Embryonic facial prominence (tissue), 1 donor: Measurements from ENCODE around the gene DNAL4.

Experiments
- DNase-seq: peaks from one replicate; pipeline ENCODE4 v3.0.0-alpha.2; 2016; ENCODE audit errors: extremely low spot score

The DNAL4 gene

DNA sequence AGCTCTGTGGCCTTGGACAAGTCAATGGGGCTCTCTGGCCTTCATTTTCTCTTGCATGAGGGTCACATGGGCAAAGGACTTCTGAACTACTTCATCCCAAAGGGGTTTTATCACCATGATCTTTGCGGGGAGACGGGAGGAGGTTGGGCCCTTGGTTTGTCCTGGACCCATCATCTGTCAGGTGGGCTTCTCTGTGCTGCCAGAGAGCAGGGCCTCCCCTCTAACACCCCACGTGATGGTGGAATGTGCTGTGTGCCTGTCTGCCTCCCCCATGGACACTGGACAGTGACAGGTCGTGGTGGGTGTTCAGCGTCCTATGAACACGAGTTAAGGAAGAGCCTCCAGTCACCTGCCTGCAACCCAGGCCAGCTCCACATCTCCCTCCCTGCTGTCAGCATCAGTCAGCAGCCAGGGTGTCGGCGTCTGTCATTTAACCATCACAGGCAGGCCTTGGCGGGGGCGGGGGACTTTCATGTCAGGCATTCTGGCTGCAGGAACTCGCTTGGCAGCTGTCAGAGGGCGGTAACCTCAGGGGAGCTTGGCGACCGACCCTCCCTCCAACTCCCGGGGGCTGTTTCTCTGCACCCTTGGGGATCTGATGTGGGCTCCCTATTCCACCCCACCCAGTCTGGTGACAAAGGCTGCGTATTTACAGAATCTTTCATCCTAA, 35.5 kb downstream of the DNAL4 start:
- no peak for DNase-seq

DNA sequence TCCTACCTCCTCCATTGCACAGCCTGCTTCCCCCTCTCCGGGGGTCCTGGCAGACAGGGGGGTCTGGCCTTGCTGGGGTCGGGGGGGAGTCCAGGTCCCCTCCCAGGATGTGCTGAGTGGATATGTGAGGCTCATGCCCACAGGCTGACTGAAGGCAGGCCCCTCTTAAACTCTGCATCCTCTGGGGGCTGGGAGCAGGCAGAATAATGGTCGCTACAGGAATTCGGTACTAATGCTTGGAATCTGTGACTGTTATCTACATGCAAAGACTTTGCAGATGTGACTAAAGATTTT, 36.5 kb downstream of the DNAL4 start:
- no peak for DNase-seq

DNA sequence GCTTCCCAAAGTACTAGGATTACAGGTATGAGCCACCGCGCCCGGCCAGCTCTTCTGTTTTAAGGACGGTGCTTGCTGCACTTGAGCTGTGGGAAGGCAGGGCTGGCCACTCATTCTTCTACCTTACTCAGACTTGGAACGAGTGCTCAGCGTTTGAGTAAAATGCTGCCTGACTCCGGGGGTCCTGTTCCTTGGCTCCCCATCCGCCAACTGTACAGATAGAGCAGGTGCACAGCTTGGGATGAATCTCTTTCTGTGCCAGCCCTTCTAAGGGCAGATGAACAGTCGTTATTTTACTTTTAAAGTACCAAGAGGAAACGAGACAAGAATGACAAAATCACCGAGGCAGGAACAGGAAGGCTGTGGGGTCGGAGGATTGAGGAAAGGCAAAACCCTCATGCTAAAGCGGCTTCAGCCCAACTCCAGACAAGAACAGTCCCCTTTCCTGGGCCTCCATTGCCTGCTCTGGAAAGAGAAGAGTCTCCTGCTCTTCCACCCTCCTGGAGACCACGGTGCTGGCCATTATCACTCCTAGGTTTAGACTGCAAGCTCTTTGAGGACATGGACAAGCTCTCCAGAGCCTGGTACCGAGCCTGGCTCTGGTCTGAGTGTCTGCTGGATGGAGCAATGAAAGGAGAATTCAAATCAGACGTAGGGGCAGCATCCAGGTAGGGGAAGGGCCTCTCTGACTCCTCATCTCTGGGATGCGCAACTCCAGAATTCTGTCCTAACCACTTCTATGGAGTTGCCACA, 37.1 kb downstream of the DNAL4 start:
- DNase-seq, result no peak

GRCh38 chr22:38755911-38756532, 37.9 kb downstream of the DNAL4 start, which contains the start of gene SUN2:
Gene SUN2, minus strand, starts transcription at chr22:38755998. Its CDS starts 3,370 bp downstream, at chr22:38752628.
- peak; percentile 32 for DNase-seq

- no peak for DNase-seq
These were observed 38.6 kb downstream of the DNAL4 start for GRCh38 chr22:38755155-38755910.

DNA sequence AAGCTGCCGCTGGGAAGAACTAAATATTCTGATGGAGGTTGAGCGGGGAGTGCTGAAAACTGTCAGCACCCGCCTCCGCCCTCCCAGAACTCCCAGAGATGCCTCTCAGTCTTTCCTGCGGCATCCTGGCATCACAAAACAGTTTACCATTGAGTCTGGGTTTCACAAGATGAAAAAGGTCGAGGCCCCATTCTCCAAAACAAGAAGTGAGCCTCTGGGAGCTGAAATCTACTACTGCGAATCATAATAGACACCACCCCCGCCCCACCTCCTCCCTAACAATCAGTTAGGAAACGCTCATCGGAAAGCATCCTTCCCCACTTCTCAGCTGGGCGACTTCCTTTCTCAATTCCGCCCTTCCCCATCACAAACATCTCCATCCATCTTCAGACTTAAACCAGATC, 39.2 kb downstream of the DNAL4 start:
- DNase-seq, result no peak

- no peak for DNase-seq
These were observed 39.8 kb downstream of the DNAL4 start for GRCh38 chr22:38753948-38754750.

- DNase-seq, result no peak
These were observed 42.3 kb downstream of the DNAL4 start for GRCh38 chr22:38751422-38752346.

DNA sequence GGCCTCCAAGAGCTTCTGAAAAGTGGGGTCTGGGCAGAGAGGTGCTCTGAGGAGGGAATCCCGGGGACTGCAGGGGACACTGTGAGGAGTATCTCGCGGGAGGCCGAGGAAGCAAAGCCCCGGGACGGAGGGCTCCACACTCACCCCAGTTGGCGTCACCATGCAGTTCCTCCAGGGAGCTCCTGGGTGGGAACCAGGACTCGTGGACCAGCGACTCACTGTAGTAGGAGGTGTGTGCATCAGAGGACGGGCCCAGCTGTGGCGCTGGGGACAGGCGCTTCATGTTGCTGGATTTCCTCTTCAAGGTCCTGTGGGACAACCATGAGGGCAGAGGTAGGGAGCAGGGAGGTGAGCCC, 42.9 kb downstream of the DNAL4 start:
- no peak for DNase-seq

- no peak for DNase-seq
These were observed 43.3 kb downstream of the DNAL4 start for GRCh38 chr22:38750638-38751037.

DNA sequence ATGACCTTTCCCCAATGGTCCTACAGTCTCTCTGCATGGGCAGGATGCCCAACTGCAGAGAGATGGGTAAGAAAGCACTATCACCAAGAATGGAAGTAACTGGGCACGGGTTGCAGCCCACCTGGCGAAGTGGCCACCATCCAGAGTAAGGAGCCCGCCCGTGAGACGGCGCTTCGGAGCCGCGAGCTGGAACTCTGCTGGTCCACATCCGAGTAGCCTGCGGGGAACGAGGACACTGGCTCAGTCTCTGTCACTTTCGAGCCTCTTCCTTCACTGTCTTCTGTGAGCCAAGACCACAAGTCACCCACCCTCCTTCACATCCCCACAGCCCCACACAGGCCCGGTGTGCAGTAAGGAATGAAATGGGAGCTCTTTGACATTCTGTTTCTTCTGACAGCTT, 43.8 kb downstream of the DNAL4 start:
- no peak for DNase-seq

GRCh38 chr22:38748487-38749136, 45.3 kb downstream of the DNAL4 start:
- no peak for DNase-seq

DNA sequence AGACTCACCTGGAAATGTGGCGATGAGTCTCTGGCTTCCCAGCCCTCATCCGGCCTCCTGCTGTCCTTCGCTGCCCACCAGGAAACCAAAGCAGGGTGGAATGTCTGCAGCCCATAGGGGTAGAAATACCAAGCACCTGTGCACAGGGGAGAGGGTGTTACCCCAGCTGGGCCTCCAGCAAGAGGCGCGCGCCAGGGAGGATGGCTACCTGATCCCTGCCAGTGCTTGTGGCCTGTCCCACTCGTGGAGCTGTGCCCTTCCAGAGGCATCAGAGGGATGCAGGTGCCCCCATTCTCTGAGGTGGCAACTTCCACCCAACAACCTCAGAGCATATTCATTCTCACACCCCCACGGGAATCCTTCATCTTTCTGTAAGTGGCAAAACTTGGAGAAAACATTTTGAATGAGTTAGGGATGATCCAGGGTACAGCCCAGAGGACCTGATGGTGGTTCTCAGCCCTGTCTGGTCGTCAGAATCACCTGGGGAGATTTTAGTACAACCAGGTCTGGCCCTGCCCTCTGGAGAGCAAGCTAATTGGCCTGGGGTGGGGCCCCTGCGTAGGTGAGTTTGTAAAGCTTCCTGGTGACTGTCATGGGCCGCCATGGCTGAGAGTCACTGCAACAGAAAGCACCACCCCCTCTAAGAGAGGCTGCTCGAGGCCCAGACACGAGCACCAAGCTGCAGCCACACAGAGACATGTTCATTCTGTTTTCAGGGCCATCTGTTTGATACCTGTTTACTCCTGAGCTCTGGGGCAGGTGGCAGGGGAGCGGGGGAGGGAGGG, 48.1 kb downstream of the DNAL4 start:
- no peak for DNase-seq

DNA sequence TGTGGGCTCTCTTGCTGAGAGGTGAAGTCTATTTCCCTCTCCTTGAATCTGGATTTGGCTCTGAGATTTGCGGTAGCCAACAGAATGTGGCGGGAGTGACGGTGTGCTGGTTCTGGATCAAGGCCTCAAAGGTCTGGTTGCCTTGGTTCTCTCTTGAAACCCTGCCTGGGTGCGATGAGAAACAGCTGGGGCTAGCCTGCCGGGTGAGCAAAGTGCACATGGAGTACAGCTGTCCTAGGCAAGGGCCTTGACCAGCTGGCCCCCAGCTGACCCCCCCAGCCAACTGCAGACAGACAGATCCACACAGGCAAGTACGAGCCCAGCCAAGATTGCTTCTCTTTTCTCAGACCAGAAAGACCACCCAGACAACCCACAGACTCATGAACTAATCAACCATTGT, 49.0 kb downstream of the DNAL4 start:
- no peak for DNase-seq

DNA sequence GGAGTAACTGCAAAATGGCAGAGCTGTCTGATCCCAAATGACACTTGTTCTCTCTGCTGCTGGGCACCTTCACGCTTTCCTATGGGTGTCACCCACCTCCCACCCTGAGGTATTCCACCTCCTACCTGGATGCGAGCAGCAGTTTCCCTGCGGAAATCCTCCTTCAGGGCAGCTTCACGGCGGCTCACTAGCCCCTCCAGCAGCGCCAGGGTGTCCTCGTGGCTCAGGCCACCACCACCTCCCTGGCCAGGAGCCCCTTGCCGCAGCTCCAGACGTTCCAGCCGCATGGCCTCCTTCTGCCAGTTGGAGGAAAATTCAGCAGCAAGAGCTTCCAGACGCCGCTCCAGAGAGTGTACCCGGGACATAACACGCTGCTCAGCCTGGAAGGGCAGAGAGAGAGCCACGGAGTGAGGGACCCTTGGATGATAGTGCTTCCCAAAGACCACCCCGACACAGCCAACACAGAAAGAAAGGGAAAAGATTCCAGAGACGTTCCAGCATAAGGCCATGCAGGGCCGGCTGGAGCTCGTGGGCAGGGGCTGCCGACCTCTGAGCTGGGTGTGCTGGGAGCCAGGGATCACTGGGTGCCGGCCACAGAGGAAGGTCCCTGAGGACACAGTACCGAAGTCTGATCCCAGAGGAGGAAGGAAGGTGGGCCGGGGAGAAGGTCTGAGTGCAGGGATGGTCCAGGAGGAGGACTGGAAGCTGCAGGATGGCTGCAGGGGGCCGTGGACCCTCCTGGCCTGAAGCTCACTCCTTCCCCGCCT, 51.6 kb downstream of the DNAL4 start:
- DNase-seq, result no peak

GRCh38 chr22:38741576-38741975, 52.4 kb downstream of the DNAL4 start:
- no peak for DNase-seq

GRCh38 chr22:38741166-38741565, 52.8 kb downstream of the DNAL4 start:
- no peak for DNase-seq

DNA sequence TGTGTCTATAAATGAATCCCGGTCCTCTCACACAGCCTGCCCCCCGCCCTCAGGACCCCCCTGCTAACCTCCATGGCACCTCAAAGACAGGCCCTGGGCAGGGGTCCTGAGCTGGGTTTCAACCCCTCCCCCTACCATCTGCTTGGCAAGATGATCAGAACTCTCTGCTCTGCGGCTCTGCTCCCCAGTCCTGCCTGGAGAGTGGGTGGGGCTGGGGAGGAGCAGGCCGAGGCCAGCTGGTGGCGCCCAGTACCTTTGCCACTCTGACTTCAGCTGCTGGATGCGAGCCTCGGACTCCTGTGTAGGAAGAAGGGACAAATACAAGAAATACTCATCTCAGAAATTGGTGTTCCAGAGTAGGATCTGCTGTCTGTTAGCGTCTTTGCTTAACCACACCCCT, 53.2 kb downstream of the DNAL4 start:
- DNase-seq, result no peak
